Neural cell (in vitro differentiated cells): Measurements from ENCODE around the gene CSRNP3.

Source experiments
- CTCF ChIP-seq: fragments of 450-650 bp; IDR thresholded peaks from 2 replicates; pipeline ENCODE4 v1.5.1; 2014; ENCODE audit warnings: antibody characterized with exemption, mild to moderate bottlenecking, moderate library complexity; ENCODE audit not compliant: poor library complexity, severe bottlenecking
- EP300 ChIP-seq: fragments of 450-650 bp; conservative IDR thresholded peaks from 2 replicates; pipeline ENCODE4 v1.6.1; 2014; ENCODE audit warnings: antibody characterized with exemption, mild to moderate bottlenecking, moderate library complexity; ENCODE audit not compliant: poor library complexity, severe bottlenecking
- EZH2 ChIP-seq: fragments of 200-600, 300-800 bp; shearing (Covaris generic), sonication (generic); IDR thresholded peaks from 2 replicates; pipeline ENCODE4 v1.6.1; 2014; ENCODE audit warnings: antibody characterized with exemption, low read length, borderline replicate concordance, mild to moderate bottlenecking; ENCODE audit not compliant: insufficient read depth, poor library complexity, severe bottlenecking
- POLR2AphosphoS5 ChIP-seq: IDR thresholded peaks from 2 replicates; pipeline ENCODE4 v1.6.1; 2012
- RAD21 ChIP-seq: fragments of 450-650 bp; conservative IDR thresholded peaks from 2 replicates; pipeline ENCODE4 v1.6.1; 2014; ENCODE audit warnings: antibody characterized with exemption, mild to moderate bottlenecking, moderate library complexity
- TAF1 ChIP-seq: IDR thresholded peaks from 2 replicates; pipeline ENCODE4 v1.6.1; 2012; ENCODE audit warnings: low read depth

GRCh38 chr2:165630236-165630635 is 160.7 kb downstream of the CSRNP3 start:
- TF ChIP-seq CTCF, result no peak
- TF ChIP-seq EP300, result no peak
- no peak for TF ChIP-seq TAF1
- no peak for TF ChIP-seq POLR2AphosphoS5
- no peak for TF ChIP-seq EZH2
- TF ChIP-seq RAD21, result no peak
